ENCODE measurements around the gene C3orf70.

Gene C3orf70

GRCh38 chr3:185084901-185085300, 68.0 kb downstream of the C3orf70 start:
- DNase-seq (ENCODE audit: low spot score in 2 of 2): no peak
- no peaks in the 10 kb centered on the region for H3K4me1 Mint-ChIP-seq
- H3K36me3 Mint-ChIP-seq: no peaks in the 10 kb centered on the region

DNA sequence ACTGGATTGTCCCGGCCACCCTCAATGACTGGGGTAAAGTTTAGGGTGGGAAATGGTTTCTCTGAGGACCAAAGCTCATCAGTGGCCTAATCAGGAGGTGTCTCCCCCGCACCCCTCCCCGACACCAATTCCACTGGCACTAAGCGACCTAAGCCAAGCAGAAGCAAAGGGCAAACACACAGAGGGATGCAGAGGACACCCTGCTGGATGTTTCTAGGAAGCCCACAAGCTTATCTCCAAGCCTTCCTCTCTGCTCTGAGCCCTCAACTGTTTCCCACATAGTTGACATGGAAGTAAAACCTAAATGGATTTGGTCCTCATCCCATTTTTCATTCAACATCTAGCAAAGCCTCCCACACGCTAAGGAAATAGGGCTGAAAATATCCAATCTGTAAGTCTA, 68.5 kb downstream of the C3orf70 start:
- Mint-ChIP-seq H3K36me3 (no peaks in the 10 kb centered on the region), H3K4me1 (no peaks in the 10 kb centered on the region), H3K27me3 (peaks cover 2% of the 10 kb centered on the region), H3K27ac (no peak overlapping the region), H3K4me3 (no peak overlapping the region), H3K9me3 (no peaks in the 10 kb centered on the region)
- DNase-seq (ENCODE audit: low spot score in 2 of 2): no peak
- ATAC-seq (ENCODE audit: low read depth): no peak

More at GRCh38 chr3:185084901-185085300, 68.0 kb downstream of the C3orf70 start:
- Mint-ChIP-seq H3K27me3 (peaks cover 2% of the 10 kb centered on the region), H3K27ac (no peak overlapping the region), H3K9me3 (no peaks in the 10 kb centered on the region), H3K4me3 (no peak overlapping the region)
- ATAC-seq (ENCODE audit: low read depth): no peak

DNA sequence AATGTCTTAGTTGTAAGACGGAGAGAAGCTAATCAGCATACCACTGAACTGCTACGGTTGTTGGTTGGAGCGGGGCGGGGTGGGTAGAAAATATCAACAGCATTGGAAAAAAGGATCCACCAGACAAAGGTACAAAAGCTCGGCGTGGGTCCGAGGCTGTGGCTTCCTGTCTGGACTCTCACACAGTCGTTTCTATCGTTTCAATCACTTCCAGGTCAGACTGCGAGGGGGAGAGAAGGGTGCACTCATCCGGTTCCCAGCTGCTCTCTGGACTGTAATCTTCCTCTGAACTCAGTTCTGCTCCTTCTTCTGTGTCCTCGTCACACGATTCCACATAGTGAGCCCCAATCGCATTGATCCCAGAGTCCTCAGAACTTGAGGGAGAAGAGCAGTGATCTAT, 70.0 kb downstream of the C3orf70 start:
- Mint-ChIP-seq H3K4me3 (no peak overlapping the region), H3K27ac (no peak overlapping the region)

GRCh38 chr3:185082149-185082548, 70.7 kb downstream of the C3orf70 start:
- H3K4me1 Mint-ChIP-seq: no peaks in the 10 kb centered on the region
- no peaks in the 10 kb centered on the region for H3K27me3 Mint-ChIP-seq
- no peak overlapping the region for H3K27ac Mint-ChIP-seq
- no peak overlapping the region for H3K4me3 Mint-ChIP-seq
- DNase-seq (ENCODE audit: low spot score in 2 of 2) (no peak), ATAC-seq (ENCODE audit: low read depth) (no peak)
- H3K36me3 Mint-ChIP-seq: no peaks in the 10 kb centered on the region
- no peaks in the 10 kb centered on the region for H3K9me3 Mint-ChIP-seq

More for the DNA sequence above, 70.0 kb downstream of the C3orf70 start:
- Mint-ChIP-seq H3K4me1 (no peaks in the 10 kb centered on the region), H3K9me3 (no peaks in the 10 kb centered on the region), H3K36me3 (no peaks in the 10 kb centered on the region), H3K27me3 (peaks cover 2% of the 10 kb centered on the region)
- ATAC-seq (ENCODE audit: low read depth) (no peak), DNase-seq (ENCODE audit: low spot score in 2 of 2) (no peak)

- ATAC-seq (ENCODE audit: low read depth) (no peak), DNase-seq (ENCODE audit: low spot score in 2 of 2) (no peak)
- Mint-ChIP-seq H3K9me3 (no peaks in the 10 kb centered on the region), H3K36me3 (no peaks in the 10 kb centered on the region), H3K27me3 (peaks cover 2% of the 10 kb centered on the region), H3K4me3 (no peak overlapping the region), H3K4me1 (no peaks in the 10 kb centered on the region), H3K27ac (no peak overlapping the region)
These were observed 71.3 kb downstream of the C3orf70 start for GRCh38 chr3:185081521-185081920.

DNA sequence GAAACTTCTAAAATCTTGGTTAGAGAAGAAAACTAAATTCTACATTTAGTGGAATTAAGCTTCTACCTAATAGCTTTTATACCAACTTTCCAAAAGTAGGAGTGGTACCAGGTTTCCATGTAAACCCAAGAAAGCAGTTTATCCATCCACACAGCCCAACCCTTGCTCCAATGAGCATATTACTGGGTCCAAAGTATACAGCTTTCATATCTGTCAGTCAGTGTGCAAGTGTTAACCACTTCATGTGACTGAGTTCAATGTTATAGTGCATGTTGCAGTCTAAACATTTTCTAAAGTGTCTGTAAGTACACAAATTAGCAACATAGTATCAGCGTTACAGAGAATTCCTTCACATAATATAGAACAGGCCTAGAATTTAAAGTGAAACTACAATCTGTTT, 73.2 kb downstream of the C3orf70 start:
- Mint-ChIP-seq H3K27me3 (peaks cover 10% of the 10 kb centered on the region), H3K36me3 (no peaks in the 10 kb centered on the region), H3K27ac (no peak overlapping the region), H3K9me3 (no peaks in the 10 kb centered on the region), H3K4me1 (no peaks in the 10 kb centered on the region), H3K4me3 (no peak overlapping the region)
- no peak for ATAC-seq (ENCODE audit: low read depth)
- no peak for DNase-seq (ENCODE audit: low spot score in 2 of 2)

- Mint-ChIP-seq H3K27me3 (peaks cover 14% of the 10 kb centered on the region), H3K4me1 (no peaks in the 10 kb centered on the region), H3K27ac (no peak overlapping the region), H3K9me3 (no peaks in the 10 kb centered on the region), H3K4me3 (no peak overlapping the region), H3K36me3 (no peaks in the 10 kb centered on the region)
- ATAC-seq (ENCODE audit: low read depth) (no peak), DNase-seq (ENCODE audit: low spot score in 2 of 2) (no peak)
These were observed 76.6 kb downstream of the C3orf70 start for GRCh38 chr3:185076219-185076618.

DNA sequence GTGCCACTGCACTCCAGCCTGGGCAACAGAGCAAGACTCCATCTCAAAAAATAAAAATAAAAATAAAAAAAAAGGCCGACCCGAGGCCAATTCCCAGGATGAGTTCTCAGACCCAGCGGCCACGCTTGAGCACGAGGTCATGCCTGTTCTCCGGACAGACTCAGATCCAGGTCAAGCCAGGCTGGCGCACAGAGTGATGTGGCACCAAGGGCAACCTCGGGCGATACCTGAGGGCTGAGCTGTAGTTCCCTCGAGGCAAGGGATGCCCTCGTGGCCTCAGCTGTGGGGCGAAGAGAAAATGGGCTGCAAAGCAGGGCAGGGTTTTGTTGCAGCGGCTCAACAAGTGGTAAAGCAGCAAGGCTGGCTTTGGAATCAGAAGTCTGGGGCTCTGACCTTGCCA, 77.3 kb downstream of the C3orf70 start:
- peaks cover 14% of the 10 kb centered on the region for H3K27me3 Mint-ChIP-seq
- H3K36me3 Mint-ChIP-seq: no peaks in the 10 kb centered on the region
- ATAC-seq (ENCODE audit: low read depth) (no peak), DNase-seq (ENCODE audit: low spot score in 2 of 2) (no peak)
- H3K9me3 Mint-ChIP-seq: no peaks in the 10 kb centered on the region
- H3K4me3 Mint-ChIP-seq: no peak overlapping the region
- no peak overlapping the region for H3K27ac Mint-ChIP-seq
- no peaks in the 10 kb centered on the region for H3K4me1 Mint-ChIP-seq

DNA sequence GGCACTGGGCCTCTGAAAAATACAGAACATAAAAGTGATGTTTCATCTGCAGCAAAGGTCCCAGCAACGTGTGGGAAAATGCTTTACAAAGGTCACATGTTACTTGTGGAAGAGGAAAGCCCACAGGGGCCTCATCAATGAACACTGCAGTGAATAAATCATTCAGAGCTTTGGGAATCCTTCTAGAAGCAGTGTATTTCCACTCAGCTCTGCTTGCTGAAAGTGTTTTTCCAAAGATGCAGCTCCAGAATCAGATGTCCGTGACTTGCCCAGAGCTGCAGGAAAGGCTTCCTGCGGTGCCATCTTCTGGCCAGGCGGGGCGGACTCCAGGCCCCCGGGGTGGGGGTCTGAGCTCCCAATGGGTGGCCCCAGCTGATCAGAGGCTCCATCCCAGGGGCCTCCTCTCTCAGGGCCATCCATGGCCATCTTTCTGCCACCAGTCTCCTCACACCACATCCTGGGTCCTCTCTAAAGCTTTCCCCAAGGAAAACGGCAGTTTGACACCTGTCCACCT, 81.5 kb downstream of the C3orf70 start:
- Mint-ChIP-seq H3K36me3 (no peaks in the 10 kb centered on the region), H3K4me3 (no peak overlapping the region), H3K27ac (no peak overlapping the region), H3K4me1 (no peaks in the 10 kb centered on the region), H3K27me3 (peaks cover 11% of the 10 kb centered on the region), H3K9me3 (no peaks in the 10 kb centered on the region)
- no peak for ATAC-seq (ENCODE audit: low read depth)
- DNase-seq (ENCODE audit: low spot score in 2 of 2): no peak

DNA sequence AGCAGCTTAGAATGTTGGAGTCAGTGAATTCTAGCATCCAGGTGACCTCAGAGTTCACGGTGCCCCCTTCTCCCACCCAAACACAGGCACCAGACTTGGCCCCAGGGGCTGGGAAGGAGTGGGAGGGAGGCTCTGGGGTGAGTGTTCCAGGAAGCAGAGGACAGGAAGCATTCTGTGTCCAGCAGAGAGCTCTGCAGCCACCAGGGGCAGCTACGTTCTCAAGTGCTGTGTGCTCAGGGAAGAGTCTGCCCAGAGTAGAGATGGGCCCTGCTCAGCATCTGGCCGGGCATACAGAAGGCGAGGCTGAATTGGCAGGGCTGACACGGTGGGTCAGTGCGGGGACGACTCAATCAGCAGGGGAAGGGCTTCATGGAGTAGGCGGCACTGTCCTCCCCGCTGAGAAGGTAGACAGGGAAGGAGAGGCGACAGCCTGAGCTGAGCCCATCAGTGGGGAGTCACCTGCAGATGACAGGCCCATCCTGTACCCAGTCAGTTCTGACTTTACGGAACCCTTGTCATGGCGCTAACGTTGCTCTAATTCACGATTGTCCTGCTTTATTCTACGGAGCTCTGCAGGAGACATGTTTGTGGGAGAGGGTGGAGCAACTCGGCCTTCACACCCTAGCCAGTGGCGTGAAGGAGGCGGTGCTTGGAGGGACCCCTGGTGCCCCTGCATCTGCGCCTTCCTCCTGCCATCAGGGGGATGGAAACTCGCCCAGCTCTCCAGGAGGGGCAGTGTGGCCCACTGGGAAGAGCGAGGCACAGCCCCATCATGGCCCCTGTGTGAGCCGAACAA, 82.2 kb downstream of the C3orf70 start:
- Mint-ChIP-seq H3K36me3 (no peaks in the 10 kb centered on the region), H3K27me3 (peaks cover 9% of the 10 kb centered on the region), H3K27ac (no peak overlapping the region), H3K4me3 (no peak overlapping the region), H3K4me1 (no peaks in the 10 kb centered on the region), H3K9me3 (no peaks in the 10 kb centered on the region)
- no peak for DNase-seq (ENCODE audit: low spot score in 2 of 2)
- ATAC-seq (ENCODE audit: low read depth): no peak

- H3K9me3 Mint-ChIP-seq: no peaks in the 10 kb centered on the region
- DNase-seq (ENCODE audit: low spot score in 2 of 2) (no peak), ATAC-seq (ENCODE audit: low read depth) (no peak)
- H3K4me3 Mint-ChIP-seq: no peak overlapping the region
- no peaks in the 10 kb centered on the region for H3K4me1 Mint-ChIP-seq
- no peaks in the 10 kb centered on the region for H3K36me3 Mint-ChIP-seq
- peaks cover 6% of the 10 kb centered on the region for H3K27me3 Mint-ChIP-seq
- no peak overlapping the region for H3K27ac Mint-ChIP-seq
These were observed 83.5 kb downstream of the C3orf70 start for GRCh38 chr3:185069037-185070030.

- Mint-ChIP-seq H3K27ac (no peak overlapping the region), H3K4me3 (no peak overlapping the region), H3K9me3 (no peaks in the 10 kb centered on the region), H3K4me1 (no peaks in the 10 kb centered on the region), H3K27me3 (peaks cover 3% of the 10 kb centered on the region), H3K36me3 (no peaks in the 10 kb centered on the region)
- ATAC-seq (ENCODE audit: low read depth) (no peak), DNase-seq (ENCODE audit: low spot score in 2 of 2) (no peak)
These were observed 85.7 kb downstream of the C3orf70 start for GRCh38 chr3:185067173-185067572.

DNA sequence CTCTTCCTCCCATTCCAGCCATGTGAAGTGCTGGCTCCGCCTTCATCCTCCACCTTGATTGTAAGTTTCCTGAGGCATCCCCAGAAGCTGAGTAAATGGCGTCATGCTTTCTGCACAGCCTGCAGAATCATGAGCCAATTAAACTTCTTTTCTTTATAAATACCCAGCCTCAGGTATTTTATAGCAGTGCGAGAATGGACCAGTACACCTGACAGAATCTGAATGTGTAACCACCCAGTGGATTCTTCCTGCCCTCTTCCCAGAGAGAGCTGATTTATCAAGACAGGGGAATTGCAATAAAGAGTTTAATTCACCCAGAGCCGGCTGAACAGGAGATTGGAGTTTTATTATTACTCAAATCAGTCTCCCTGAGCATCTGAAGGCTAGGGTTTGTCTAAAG, 86.6 kb downstream of the C3orf70 start:
- peaks cover 2% of the 10 kb centered on the region for H3K36me3 Mint-ChIP-seq
- ATAC-seq (ENCODE audit: low read depth) (no peak), DNase-seq (ENCODE audit: low spot score in 2 of 2) (no peak)
- H3K27ac Mint-ChIP-seq: no peak overlapping the region
- H3K27me3 Mint-ChIP-seq: peaks cover 3% of the 10 kb centered on the region
- no peaks in the 10 kb centered on the region for H3K9me3 Mint-ChIP-seq
- H3K4me3 Mint-ChIP-seq: no peak overlapping the region
- H3K4me1 Mint-ChIP-seq: no peaks in the 10 kb centered on the region

- Mint-ChIP-seq H3K27me3 (peaks cover 3% of the 10 kb centered on the region), H3K4me3 (no peak overlapping the region), H3K4me1 (no peaks in the 10 kb centered on the region), H3K36me3 (peaks cover 3% of the 10 kb centered on the region), H3K9me3 (peaks cover 2% of the 10 kb centered on the region), H3K27ac (no peak overlapping the region)
- DNase-seq (ENCODE audit: low spot score in 2 of 2) (no peak), ATAC-seq (ENCODE audit: low read depth) (no peak)
These were observed 87.8 kb downstream of the C3orf70 start for GRCh38 chr3:185065059-185065458.

All from memory B cell (primary cell).